GM20000 (cell line): ENCODE measurements around the gene BAD.
"Not testable (repeated sequence)": the region's sequence is repeated elsewhere in the genome, so short reads cannot be mapped to it uniquely, and the experiment has no call there.

ENCODE experiments used
- DNase-seq: peaks from one replicate; pipeline ENCODE4 v3.0.0; 2012; ENCODE audit warnings: low spot score
- TF ChIP-seq, protein P1 (sequence below): IDR thresholded peaks from 2 replicates; pipeline ENCODE4 v1.5.1; 2012; ENCODE audit warnings: mild to moderate bottlenecking, control low read depth; ENCODE audit errors: extremely low read depth, missing control alignments

BAD gene

DNA sequence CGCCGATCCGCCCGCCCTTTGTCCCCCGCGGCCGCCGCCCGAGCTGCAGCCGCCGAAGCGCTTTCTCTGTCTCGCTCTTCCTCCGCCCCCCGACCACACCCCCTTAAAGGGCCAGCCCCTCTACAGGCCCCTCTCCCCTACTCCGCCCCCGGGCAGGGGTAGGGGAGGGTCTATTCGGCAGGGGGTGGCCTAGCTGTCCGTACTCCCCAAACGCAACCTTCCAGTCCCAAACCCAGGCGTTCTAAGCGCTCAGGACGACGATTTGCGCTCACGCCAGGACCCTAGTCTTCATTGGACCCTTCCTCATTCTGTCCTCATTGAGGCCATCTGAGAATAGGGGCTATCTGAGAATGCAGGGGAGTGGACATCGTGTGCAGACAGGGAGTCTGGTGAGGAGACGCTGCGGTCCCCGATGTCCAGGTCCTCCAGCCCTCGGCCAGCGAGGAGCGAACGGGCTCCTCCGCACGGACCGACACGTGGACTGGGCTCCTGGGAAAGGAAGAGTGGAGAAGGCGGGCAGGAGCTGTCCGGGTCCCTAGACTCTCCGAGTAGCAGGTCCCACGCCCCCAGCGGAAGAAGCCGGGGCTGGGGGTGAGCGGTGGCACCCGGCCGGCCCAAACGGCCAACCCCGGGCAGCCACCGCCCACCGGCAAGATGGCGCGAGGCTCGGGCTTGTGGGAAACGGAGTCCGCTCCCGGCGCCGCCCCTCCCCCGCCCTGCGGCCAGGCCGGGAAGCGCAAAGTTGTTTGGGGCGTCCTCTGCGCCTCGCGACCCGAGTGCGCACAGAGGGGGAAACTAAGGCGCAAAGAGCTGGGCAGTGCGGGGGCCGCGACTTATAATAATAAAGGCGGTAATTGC lies 37.4 kb downstream of the BAD start, which contains the start of gene PPP1R14B:
PPP1R14B (minus strand) TSS at position 73 of the 858 bp plus-strand sequence. CDS start 270 bp downstream, outside the sequence.
- peak; percentile 91 for DNase-seq
- TF ChIP-seq, protein P1, sequence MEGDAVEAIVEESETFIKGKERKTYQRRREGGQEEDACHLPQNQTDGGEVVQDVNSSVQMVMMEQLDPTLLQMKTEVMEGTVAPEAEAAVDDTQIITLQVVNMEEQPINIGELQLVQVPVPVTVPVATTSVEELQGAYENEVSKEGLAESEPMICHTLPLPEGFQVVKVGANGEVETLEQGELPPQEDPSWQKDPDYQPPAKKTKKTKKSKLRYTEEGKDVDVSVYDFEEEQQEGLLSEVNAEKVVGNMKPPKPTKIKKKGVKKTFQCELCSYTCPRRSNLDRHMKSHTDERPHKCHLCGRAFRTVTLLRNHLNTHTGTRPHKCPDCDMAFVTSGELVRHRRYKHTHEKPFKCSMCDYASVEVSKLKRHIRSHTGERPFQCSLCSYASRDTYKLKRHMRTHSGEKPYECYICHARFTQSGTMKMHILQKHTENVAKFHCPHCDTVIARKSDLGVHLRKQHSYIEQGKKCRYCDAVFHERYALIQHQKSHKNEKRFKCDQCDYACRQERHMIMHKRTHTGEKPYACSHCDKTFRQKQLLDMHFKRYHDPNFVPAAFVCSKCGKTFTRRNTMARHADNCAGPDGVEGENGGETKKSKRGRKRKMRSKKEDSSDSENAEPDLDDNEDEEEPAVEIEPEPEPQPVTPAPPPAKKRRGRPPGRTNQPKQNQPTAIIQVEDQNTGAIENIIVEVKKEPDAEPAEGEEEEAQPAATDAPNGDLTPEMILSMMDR = no peak

DNA sequence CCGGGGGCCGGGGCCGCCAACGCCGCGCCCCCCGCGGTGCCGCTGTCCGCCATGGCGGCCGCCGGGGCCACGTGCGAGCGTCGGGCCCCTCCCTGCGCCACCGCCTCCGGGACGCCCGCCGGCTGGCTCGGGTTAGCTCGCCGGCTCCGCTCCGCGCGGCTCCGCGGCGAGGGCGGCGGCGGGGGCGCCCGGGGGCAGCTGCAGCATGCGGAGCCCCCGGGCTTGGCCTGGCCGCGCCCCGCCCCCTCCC lies 37.9 kb downstream of the BAD start:
- not testable (repeated sequence) for DNase-seq

DNA sequence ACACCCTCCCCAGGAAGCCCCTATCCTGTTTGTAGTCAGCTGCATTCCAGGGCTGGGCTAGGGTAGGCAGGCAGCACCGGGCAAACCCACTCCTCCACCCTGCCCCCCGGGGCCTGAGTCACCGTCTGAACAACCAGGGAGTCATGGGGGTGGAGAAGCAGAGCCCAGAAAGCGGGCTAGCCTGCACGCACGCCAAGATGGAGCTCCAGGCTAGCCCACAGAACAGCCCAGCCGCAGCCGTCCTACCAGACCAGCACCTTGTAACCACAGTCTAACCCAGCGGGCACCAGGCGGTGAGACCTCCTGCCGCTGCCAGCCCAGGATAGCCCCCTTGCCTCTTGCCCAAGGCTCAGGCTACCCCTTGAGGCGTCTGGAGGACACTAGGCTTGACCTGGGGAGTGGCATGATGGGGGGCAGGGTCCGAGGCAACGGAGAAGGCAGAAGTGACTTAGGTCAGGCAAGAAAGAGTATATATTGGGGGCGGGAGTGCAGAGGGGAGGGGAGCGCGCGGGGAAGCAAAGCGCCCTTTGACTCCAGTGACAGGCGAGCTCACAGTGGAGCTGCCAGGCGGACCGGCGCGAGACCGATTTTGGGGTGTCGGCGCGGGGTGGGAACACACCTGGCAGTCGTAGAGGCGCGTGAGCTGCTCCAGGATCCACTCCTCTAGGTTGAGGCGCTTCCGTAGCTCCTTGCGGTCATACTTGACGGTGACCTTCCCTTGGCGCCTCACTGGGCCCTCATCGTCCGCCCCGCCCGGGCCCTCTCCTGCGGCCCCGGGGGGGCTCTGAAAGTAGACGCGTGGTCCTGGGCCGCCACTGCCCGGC lies 38.5 kb downstream of the BAD start:
- DNase-seq = no peak
- TF ChIP-seq, protein P1 = no peak

DNA sequence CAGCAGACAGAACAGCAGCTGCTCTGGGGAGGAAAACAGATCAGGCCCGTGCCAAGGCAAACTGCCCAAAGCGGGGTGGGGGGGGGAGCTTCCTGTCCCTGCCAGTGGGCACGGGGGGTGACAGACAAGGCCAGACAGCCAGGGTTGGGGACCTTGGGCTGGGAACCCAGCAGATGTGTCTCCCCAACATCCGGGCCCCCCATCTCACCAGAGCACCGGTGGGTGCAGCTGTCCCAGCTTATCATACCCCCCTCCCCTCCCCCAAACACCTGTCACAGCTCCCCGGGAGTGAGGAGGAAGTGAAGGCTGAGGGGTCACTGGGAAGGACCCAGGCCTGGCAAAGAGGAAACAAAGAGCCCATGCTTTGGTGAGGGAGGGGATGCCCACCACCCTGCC lies 39.1 kb downstream of the BAD start:
- TF ChIP-seq, protein P1 = no peak
- no peak for DNase-seq

DNA sequence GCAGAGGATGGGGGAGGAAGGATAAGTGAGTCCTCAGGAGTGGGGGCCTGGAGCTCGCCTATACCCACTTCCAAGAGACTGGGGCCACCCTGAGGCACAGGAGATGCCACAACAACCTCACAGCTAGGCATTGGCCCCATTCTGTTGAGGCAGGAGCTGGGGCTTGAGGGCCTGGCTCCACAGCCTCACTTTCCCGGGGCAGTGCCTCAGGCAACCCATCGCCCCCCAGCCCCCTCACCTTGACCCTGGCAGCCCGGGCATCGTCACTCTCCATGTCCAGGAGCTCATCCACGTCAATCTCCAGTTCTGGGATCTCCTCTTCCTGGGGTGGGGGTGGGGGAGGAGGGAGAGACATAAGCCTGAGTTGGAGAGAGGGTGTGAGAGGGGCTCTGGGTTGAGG lies 39.5 kb downstream of the BAD start:
- TF ChIP-seq, protein P1 = no peak
- no peak for DNase-seq

DNA sequence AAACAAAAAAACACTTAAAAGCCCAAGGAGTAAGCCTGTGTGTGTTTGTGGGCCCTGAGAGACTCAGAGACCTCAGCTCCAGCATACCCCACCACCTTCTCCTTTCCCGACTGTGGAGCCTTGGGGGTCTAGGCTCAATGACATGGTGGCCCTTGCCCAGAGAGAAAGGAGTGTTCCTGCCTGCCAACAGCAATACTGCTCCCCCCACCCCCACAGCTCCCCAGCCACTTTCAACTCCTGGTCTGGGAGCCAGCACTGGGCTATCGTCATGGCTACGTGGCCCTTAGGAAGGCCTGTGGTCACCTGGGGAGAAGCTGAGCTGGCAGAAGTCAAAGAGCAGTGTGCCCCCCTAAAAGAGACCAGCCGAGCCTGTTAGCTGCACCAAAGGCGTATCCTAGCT lies 40.4 kb downstream of the BAD start:
- DNase-seq = no peak
- TF ChIP-seq, protein P1 = no peak

DNA sequence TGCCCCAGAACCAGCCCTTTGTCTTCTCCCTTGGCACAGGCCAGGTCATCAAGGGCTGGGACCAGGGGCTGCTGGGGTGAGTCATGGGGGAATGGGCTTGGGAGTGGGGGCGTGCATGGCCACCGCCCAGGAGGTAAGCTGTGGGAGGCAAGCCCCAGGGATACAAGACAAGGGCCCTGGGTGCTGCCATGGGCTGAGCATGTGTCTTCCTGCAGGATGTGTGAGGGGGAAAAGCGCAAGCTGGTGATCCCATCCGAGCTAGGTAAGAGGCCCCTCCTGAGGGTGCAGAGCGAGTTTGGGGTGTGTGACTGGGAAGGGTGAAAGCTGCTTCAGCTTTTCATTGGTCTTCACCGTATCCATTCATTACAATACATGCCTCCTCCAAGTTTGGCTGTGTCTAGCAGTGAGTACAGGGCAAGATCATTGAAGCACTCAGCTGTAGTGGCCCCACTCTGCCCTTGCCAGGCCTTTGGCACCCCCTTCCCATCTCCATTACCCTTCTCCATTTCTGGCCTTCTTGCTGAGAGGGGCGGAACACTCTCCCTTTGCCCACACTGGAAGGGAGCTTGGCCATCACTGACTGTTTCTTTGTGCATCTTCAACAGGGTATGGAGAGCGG lies 41.1 kb downstream of the BAD start:
- TF ChIP-seq, protein P1 = no peak
- DNase-seq = no peak
